ENCODE results near the gene BEST2. TPM values are rescaled to one million over a fixed set of nuclear protein-coding genes. Genes with fewer than 3 reads are reported as not detected.

BEST2 gene
- total RNA-seq, 1 experiment from 2014 or later = 3.3 TPM

DNA sequence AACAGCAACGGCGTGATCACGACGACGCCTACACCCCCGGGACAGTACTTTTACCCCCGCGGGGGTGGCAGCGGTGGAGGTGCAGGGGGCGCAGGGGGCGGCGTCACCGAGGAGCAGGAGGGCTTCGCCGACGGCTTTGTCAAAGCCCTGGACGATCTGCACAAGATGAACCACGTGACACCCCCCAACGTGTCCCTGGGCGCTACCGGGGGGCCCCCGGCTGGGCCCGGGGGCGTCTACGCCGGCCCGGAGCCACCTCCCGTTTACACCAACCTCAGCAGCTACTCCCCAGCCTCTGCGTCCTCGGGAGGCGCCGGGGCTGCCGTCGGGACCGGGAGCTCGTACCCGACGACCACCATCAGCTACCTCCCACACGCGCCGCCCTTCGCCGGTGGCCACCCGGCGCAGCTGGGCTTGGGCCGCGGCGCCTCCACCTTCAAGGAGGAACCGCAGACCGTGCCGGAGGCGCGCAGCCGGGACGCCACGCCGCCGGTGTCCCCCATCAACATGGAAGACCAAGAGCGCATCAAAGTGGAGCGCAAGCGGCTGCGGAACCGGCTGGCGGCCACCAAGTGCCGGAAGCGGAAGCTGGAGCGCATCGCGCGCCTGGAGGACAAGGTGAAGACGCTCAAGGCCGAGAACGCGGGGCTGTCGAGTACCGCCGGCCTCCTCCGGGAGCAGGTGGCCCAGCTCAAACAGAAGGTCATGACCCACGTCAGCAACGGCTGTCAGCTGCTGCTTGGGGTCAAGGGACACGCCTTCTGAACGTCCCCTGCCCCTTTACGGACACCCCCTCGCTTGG lies 40.7 kb downstream of the BEST2 start (continued):
- TF ChIP-seq ATF1 (CRISPR knock-in tag; IDR thresholded peaks at IDR 0.05) (no peak), SMAD4 (CRISPR knock-in tag; IDR thresholded peaks at IDR 0.05) (no peak), JAZF1 (CRISPR knock-in tag; IDR thresholded peaks at IDR 0.05) (no peak), GABPB1 (CRISPR knock-in tag; IDR thresholded peaks at IDR 0.05) (0 out of 2 replicates have a peak, but pooled peaks have one; percentile 28), ATF2 (CRISPR knock-in tag; IDR thresholded peaks at IDR 0.05; ENCODE audit: borderline replicate concordance, low read depth) (no peak), ZNF396 (CRISPR knock-in tag; IDR thresholded peaks at IDR 0.05; ENCODE audit: borderline replicate concordance) (no peak), TEAD4 (CRISPR knock-in tag; IDR thresholded peaks at IDR 0.05) (no peak), NR2C2 (CRISPR knock-in tag; IDR thresholded peaks at IDR 0.05) (no peak), KAT7 (CRISPR knock-in tag; IDR thresholded peaks at IDR 0.05; ENCODE audit: borderline replicate concordance) (no peak), NFYB (CRISPR knock-in tag; conservative IDR thresholded peaks at IDR 0.05; ENCODE audit: low read depth) (no peak), CBFB (CRISPR knock-in tag; IDR thresholded peaks at IDR 0.05; ENCODE audit: low read depth) (no peak), ZNF416 (CRISPR knock-in tag; IDR thresholded peaks at IDR 0.05) (no peak), IRF2 (CRISPR knock-in tag; IDR thresholded peaks at IDR 0.05; ENCODE audit: borderline replicate concordance, low read depth) (no peak), SMAD3 (CRISPR knock-in tag; IDR thresholded peaks at IDR 0.05; ENCODE audit: borderline replicate concordance) (peak; percentile 67; the same call in 1 of the 2 replicates), ELF4 (CRISPR knock-in tag; IDR thresholded peaks at IDR 0.05; ENCODE audit: low read depth) (no peak), IRF1 (CRISPR knock-in tag; IDR thresholded peaks at IDR 0.05) (no peak), ZNF671 (CRISPR knock-in tag; IDR thresholded peaks at IDR 0.05) (no peak), GTF2I (CRISPR knock-in tag; conservative IDR thresholded peaks at IDR 0.05) (no peak), NR1H2 (CRISPR knock-in tag; IDR thresholded peaks at IDR 0.05) (no peak), JUN (CRISPR knock-in tag; IDR thresholded peaks at IDR 0.05) (0 out of 2 replicates have a peak, but pooled peaks have one; percentile 23), ZNF121 (CRISPR knock-in tag; IDR thresholded peaks at IDR 0.05) (no peak), CREM (CRISPR knock-in tag; IDR thresholded peaks at IDR 0.05) (no peak), E2F1 (CRISPR knock-in tag; IDR thresholded peaks at IDR 0.05) (no peak), FOXJ3 (CRISPR knock-in tag; IDR thresholded peaks at IDR 0.05; ENCODE audit: borderline replicate concordance) (no peak)
- TF ChIP-seq, protein P1, sequence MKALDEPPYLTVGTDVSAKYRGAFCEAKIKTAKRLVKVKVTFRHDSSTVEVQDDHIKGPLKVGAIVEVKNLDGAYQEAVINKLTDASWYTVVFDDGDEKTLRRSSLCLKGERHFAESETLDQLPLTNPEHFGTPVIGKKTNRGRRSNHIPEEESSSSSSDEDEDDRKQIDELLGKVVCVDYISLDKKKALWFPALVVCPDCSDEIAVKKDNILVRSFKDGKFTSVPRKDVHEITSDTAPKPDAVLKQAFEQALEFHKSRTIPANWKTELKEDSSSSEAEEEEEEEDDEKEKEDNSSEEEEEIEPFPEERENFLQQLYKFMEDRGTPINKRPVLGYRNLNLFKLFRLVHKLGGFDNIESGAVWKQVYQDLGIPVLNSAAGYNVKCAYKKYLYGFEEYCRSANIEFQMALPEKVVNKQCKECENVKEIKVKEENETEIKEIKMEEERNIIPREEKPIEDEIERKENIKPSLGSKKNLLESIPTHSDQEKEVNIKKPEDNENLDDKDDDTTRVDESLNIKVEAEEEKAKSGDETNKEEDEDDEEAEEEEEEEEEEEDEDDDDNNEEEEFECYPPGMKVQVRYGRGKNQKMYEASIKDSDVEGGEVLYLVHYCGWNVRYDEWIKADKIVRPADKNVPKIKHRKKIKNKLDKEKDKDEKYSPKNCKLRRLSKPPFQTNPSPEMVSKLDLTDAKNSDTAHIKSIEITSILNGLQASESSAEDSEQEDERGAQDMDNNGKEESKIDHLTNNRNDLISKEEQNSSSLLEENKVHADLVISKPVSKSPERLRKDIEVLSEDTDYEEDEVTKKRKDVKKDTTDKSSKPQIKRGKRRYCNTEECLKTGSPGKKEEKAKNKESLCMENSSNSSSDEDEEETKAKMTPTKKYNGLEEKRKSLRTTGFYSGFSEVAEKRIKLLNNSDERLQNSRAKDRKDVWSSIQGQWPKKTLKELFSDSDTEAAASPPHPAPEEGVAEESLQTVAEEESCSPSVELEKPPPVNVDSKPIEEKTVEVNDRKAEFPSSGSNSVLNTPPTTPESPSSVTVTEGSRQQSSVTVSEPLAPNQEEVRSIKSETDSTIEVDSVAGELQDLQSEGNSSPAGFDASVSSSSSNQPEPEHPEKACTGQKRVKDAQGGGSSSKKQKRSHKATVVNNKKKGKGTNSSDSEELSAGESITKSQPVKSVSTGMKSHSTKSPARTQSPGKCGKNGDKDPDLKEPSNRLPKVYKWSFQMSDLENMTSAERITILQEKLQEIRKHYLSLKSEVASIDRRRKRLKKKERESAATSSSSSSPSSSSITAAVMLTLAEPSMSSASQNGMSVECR (CRISPR knock-in tag; IDR thresholded peaks at IDR 0.05; ENCODE audit: borderline replicate concordance) = peak; percentile 73; the same call in 1 of the 2 replicates
- TF ChIP-seq, protein P2, sequence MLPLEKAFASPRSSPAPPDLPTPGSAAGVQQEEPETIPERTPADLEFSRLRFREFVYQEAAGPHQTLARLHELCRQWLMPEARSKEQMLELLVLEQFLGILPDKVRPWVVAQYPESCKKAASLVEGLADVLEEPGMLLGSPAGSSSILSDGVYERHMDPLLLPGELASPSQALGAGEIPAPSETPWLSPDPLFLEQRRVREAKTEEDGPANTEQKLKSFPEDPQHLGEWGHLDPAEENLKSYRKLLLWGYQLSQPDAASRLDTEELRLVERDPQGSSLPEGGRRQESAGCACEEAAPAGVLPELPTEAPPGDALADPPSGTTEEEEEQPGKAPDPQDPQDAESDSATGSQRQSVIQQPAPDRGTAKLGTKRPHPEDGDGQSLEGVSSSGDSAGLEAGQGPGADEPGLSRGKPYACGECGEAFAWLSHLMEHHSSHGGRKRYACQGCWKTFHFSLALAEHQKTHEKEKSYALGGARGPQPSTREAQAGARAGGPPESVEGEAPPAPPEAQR (CRISPR knock-in tag; IDR thresholded peaks at IDR 0.05) = no peak
- TF ChIP-seq, protein P3, sequence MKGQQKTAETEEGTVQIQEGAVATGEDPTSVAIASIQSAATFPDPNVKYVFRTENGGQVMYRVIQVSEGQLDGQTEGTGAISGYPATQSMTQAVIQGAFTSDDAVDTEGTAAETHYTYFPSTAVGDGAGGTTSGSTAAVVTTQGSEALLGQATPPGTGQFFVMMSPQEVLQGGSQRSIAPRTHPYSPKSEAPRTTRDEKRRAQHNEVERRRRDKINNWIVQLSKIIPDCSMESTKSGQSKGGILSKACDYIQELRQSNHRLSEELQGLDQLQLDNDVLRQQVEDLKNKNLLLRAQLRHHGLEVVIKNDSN (CRISPR knock-in tag; IDR thresholded peaks at IDR 0.05) = peak; percentile 57
- TF ChIP-seq, protein P4, sequence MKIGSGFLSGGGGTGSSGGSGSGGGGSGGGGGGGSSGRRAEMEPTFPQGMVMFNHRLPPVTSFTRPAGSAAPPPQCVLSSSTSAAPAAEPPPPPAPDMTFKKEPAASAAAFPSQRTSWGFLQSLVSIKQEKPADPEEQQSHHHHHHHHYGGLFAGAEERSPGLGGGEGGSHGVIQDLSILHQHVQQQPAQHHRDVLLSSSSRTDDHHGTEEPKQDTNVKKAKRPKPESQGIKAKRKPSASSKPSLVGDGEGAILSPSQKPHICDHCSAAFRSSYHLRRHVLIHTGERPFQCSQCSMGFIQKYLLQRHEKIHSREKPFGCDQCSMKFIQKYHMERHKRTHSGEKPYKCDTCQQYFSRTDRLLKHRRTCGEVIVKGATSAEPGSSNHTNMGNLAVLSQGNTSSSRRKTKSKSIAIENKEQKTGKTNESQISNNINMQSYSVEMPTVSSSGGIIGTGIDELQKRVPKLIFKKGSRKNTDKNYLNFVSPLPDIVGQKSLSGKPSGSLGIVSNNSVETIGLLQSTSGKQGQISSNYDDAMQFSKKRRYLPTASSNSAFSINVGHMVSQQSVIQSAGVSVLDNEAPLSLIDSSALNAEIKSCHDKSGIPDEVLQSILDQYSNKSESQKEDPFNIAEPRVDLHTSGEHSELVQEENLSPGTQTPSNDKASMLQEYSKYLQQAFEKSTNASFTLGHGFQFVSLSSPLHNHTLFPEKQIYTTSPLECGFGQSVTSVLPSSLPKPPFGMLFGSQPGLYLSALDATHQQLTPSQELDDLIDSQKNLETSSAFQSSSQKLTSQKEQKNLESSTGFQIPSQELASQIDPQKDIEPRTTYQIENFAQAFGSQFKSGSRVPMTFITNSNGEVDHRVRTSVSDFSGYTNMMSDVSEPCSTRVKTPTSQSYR (CRISPR knock-in tag; IDR thresholded peaks at IDR 0.05) = no peak

Data from WTC11 (cell line).